ENCODE data around the gene GIN1. TPM values are rescaled to one million over a fixed set of nuclear protein-coding genes. Genes with fewer than 3 reads are reported as not detected.

GIN1 gene
- total and polyA plus RNA-seq, 10 of the 15 experiments (the other 5 are each of a cell fraction or from before 2014, with no cell fraction given) = 3.3 to 9.7 (median 6.8) TPM

GRCh38 chr5:103117471-103117991, 2.4 kb downstream of the GIN1 start:
- Histone ChIP-seq H3K27me3 (replicated peaks in 1 of 2; ENCODE audit: control insufficient read depth in 2 of 2, insufficient read depth in 2 of 2, low read length in 1 of 2) (no peaks in the 10 kb centered on the region), H3K9me3 (replicated peaks; ENCODE audit: control insufficient read depth, insufficient read depth, low read length) (no peaks in the 10 kb centered on the region; the same call in 2 of the 3 replicates), H3K4me3 (no peak overlapping the region; the same call in 1 of the 2 replicates), H3K79me2 (ENCODE audit: control insufficient read depth, insufficient read depth, low read length) (peaks cover 57% of the 10 kb centered on the region), H3K27ac (ENCODE audit: control insufficient read depth, insufficient read depth) (no peak overlapping the region), H3K9ac (ENCODE audit: control insufficient read depth, insufficient read depth, low read length) (no peak overlapping the region), H4K20me1 (ENCODE audit: control insufficient read depth, insufficient read depth) (no peaks in the 10 kb centered on the region), H3K36me3 (ENCODE audit: control insufficient read depth in 2 of 2, insufficient read depth in 2 of 2, low read length in 1 of 2) (no peaks in the 10 kb centered on the region), H3K4me1 (ENCODE audit: control insufficient read depth, insufficient read depth, low read length) (no peaks in the 10 kb centered on the region), H2AFZ (ENCODE audit: control insufficient read depth, low read depth, low read length) (no peak overlapping the region), H3K4me2 (ENCODE audit: control insufficient read depth, insufficient read depth) (peak overlapping the region; percentile 39)
- CTCF ChIA-PET = no interaction called here
- RAD21 ChIA-PET (ENCODE audit: unreplicated experiment) = no interaction called here
- 83% methylated on average over 4 of the region's 4 CpGs for WGBS (ENCODE audit: insufficient coverage, insufficient replicate concordance, low lambda C conversion rate, missing lambda C conversion rate)
- no peak for FAIRE-seq
- BruUV-seq (replicated peaks) = no TSS peak
- POLR2A ChIA-PET = interaction anchor here (1.2 kb wide), 1 partner anchor 9 kb away, joined by 3 read pairs; no protein-coding TSS in a partner anchor
- in situ Hi-C loops (cut with MboI) = no loop called here
- ATAC-seq = no peak
- intact Hi-C loops (cut with micrococcal nuclease; ENCODE audit: unreplicated experiment) = no loop called here
- DNase-seq (ENCODE audit: low read depth, low spot score) = no peak
- SMC1A ChIA-PET (ENCODE audit: uncharacterized antibody, unreplicated experiment) = no interaction called here
- no peak for TF ChIP-seq KDM1A (IDR thresholded peaks at IDR 0.05; ENCODE audit: borderline replicate concordance)
- no peak for TF ChIP-seq NFIC (IDR thresholded peaks at IDR 0.05; ENCODE audit: low read depth, low read length)
- TF ChIP-seq BCL11A (IDR thresholded peaks at IDR 0.05; ENCODE audit: low read depth, low read length) = no peak
- TF ChIP-seq SIX5 (IDR thresholded peaks at IDR 0.05; ENCODE audit: low read depth, low read length, severe bottlenecking) = no peak
- no peak for TF ChIP-seq ZSCAN29 (IDR thresholded peaks at IDR 0.05)
- no peak for TF ChIP-seq SREBF1 (IDR thresholded peaks at IDR 0.05; ENCODE audit: low read length)
- no peak for TF ChIP-seq EGR1 (IDR thresholded peaks at IDR 0.05; ENCODE audit: borderline replicate concordance in 1 of 2, low read depth in 2 of 2, low read length in 2 of 2)
- TF ChIP-seq ESRRA (IDR thresholded peaks at IDR 0.05; ENCODE audit: low read length) = no peak
- no peak for TF ChIP-seq MTA2 (IDR thresholded peaks at IDR 0.05; ENCODE audit: low read depth)
- no peak for TF ChIP-seq TARDBP (IDR thresholded peaks at IDR 0.05; ENCODE audit: borderline replicate concordance)
- TF ChIP-seq, protein P1, sequence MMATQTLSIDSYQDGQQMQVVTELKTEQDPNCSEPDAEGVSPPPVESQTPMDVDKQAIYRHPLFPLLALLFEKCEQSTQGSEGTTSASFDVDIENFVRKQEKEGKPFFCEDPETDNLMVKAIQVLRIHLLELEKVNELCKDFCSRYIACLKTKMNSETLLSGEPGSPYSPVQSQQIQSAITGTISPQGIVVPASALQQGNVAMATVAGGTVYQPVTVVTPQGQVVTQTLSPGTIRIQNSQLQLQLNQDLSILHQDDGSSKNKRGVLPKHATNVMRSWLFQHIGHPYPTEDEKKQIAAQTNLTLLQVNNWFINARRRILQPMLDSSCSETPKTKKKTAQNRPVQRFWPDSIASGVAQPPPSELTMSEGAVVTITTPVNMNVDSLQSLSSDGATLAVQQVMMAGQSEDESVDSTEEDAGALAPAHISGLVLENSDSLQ (IDR thresholded peaks at IDR 0.05) = no peak
- TF ChIP-seq, protein P2, sequence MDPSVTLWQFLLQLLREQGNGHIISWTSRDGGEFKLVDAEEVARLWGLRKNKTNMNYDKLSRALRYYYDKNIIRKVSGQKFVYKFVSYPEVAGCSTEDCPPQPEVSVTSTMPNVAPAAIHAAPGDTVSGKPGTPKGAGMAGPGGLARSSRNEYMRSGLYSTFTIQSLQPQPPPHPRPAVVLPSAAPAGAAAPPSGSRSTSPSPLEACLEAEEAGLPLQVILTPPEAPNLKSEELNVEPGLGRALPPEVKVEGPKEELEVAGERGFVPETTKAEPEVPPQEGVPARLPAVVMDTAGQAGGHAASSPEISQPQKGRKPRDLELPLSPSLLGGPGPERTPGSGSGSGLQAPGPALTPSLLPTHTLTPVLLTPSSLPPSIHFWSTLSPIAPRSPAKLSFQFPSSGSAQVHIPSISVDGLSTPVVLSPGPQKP (IDR thresholded peaks at IDR 0.05; ENCODE audit: low read depth, low read length) = no peak
- TF ChIP-seq SPI1 (IDR thresholded peaks at IDR 0.05; ENCODE audit: borderline replicate concordance, insufficient read depth, low read depth, low read length) = no peak
- no peak for TF ChIP-seq RBBP5 (conservative IDR thresholded peaks at IDR 0.05)
- no peak for TF ChIP-seq POLR2AphosphoS2 (IDR thresholded peaks at IDR 0.05; ENCODE audit: low read depth, low read length)
- no peak for TF ChIP-seq EZH2 (IDR thresholded peaks at IDR 0.05; ENCODE audit: borderline replicate concordance, control insufficient read depth, low read depth, low read length)
- TF ChIP-seq ZNF207 (IDR thresholded peaks at IDR 0.05; ENCODE audit: borderline replicate concordance) = no peak
- no peak for TF ChIP-seq IRF4 (IDR thresholded peaks at IDR 0.05; ENCODE audit: low read depth, low read length)
